KBM-7 (cell line): ENCODE results near the gene NECAB2.
"Not testable (repeated sequence)": the region's sequence is repeated elsewhere in the genome, so short reads cannot be mapped to it uniquely, and the experiment has no call there.

Source experiments
- DNase-seq: peaks from one replicate; pipeline ENCODE4 v3.0.0-alpha.2; 2015
- in situ Hi-C: fragments of 300-500 bp; cut with MboI; formaldehyde crosslinking; loops from 2 replicates; pipeline ENCODE4 v1.14.3; 2020; ENCODE audit warnings: low sequenced_read_pairs, low pct_unique_long_range_greater_than_20kb, mixed read lengths

NECAB2 gene

GRCh38 chr16:83948914-83949723 is 18.9 kb upstream of the NECAB2 start:
- in situ Hi-C loops, result no loop called here
- no peak for DNase-seq

- in situ Hi-C loops, result loop anchor here (25.0 kb wide), 1 partner anchor 538 kb away; no protein-coding TSS in a partner anchor
- no peak for DNase-seq
Measured at GRCh38 chr16:83949724-83950001, 18.4 kb upstream of the NECAB2 start.

- not testable (repeated sequence) for DNase-seq
- in situ Hi-C loops, result loop anchor here (25.0 kb wide), 1 partner anchor 536 kb away; no protein-coding TSS in a partner anchor
Measured at GRCh38 chr16:83950862-83951399, 17.1 kb upstream of the NECAB2 start.

GRCh38 chr16:83951544-83951943 is 16.5 kb upstream of the NECAB2 start:
- no peak for DNase-seq
- in situ Hi-C loops, result loop anchor here (25.0 kb wide), 1 partner anchor 536 kb away; no protein-coding TSS in a partner anchor

- no peak for DNase-seq
Measured at GRCh38 chr16:83952587-83952939, 15.5 kb upstream of the NECAB2 start.

GRCh38 chr16:83952940-83953795 is 14.9 kb upstream of the NECAB2 start, which contains the start of gene OSGIN1:
TSS of gene OSGIN1 (plus strand) at chr16:83953240. CDS start at chr16:83957672, 4,432 bp downstream.
- DNase-seq, result peak; percentile 92
- in situ Hi-C loops, result loop anchor here (25.0 kb wide), 1 partner anchor 534 kb away; no protein-coding TSS in a partner anchor

More at GRCh38 chr16:83952587-83952939, 15.5 kb upstream of the NECAB2 start:
- in situ Hi-C loops, result loop anchor here (25.0 kb wide), 1 partner anchor 535 kb away; no protein-coding TSS in a partner anchor

GRCh38 chr16:83953796-83954576 is 14.1 kb upstream of the NECAB2 start:
- in situ Hi-C loops, result loop anchor here (25.0 kb wide), 1 partner anchor 533 kb away; no protein-coding TSS in a partner anchor
- DNase-seq, result peak; percentile 46

- no peak for DNase-seq
- in situ Hi-C loops, result loop anchor here (25.0 kb wide), 1 partner anchor 533 kb away; no protein-coding TSS in a partner anchor
Measured at GRCh38 chr16:83954577-83955016, 13.4 kb upstream of the NECAB2 start.

- in situ Hi-C loops, result loop anchor here (25.0 kb wide), 1 partner anchor 532 kb away; no protein-coding TSS in a partner anchor
- no peak for DNase-seq
Measured at GRCh38 chr16:83955218-83956130, 12.6 kb upstream of the NECAB2 start.

GRCh38 chr16:83956336-83957289 is 11.4 kb upstream of the NECAB2 start:
- DNase-seq, result peak; percentile 81
- in situ Hi-C loops, result loop anchor here (25.0 kb wide), 1 partner anchor 531 kb away; no protein-coding TSS in a partner anchor

GRCh38 chr16:83957296-83957855 is 10.7 kb upstream of the NECAB2 start:
- in situ Hi-C loops, result loop anchor here (25.0 kb wide), 1 partner anchor 530 kb away; no protein-coding TSS in a partner anchor
- no peak for DNase-seq

- no peak for DNase-seq
- in situ Hi-C loops, result loop anchor here (25.0 kb wide), 1 partner anchor 529 kb away; no protein-coding TSS in a partner anchor
Measured at GRCh38 chr16:83958137-83958845, 9.8 kb upstream of the NECAB2 start.

GRCh38 chr16:83958846-83959565 is 9.0 kb upstream of the NECAB2 start:
- in situ Hi-C loops, result loop anchor here (25.0 kb wide), 1 partner anchor 528 kb away; no protein-coding TSS in a partner anchor

GRCh38 chr16:83959656-83960434 is 8.2 kb upstream of the NECAB2 start:
- DNase-seq, result no peak
- in situ Hi-C loops, result loop anchor here (25.0 kb wide), 1 partner anchor 527 kb away; no protein-coding TSS in a partner anchor

More at GRCh38 chr16:83958846-83959565, 9.0 kb upstream of the NECAB2 start:
- no peak for DNase-seq
